CD4-positive, alpha-beta T cell treated with Interleukin-17A for 1 hour (primary cell): ENCODE measurements around the gene THOC5.
"Not testable (repeated sequence)": the region's sequence is repeated elsewhere in the genome, so short reads cannot be mapped to it uniquely, and the experiment has no call there.

Experiments
- DNase-seq: peaks from one replicate; pipeline ENCODE4 v3.0.0-alpha.2; 2020

The THOC5 gene

GRCh38 chr22:29553351-29554224, at the start of gene THOC5:
Gene THOC5 (minus strand): TSS chr22:29553757. CDS start chr22:29549147, 4,610 bp downstream.
- DNase-seq = peak; percentile 90

- no peak for DNase-seq
Measured at GRCh38 chr22:29598684-29599020, 45.1 kb upstream of the THOC5 start.

GRCh38 chr22:29597871-29598683, 44.5 kb upstream of the THOC5 start:
- DNase-seq = not testable (repeated sequence)

GRCh38 chr22:29596408-29596807, 42.9 kb upstream of the THOC5 start:
- no peak for DNase-seq

GRCh38 chr22:29594447-29594846, 40.9 kb upstream of the THOC5 start:
- DNase-seq = not testable (repeated sequence)

- no peak for DNase-seq
Measured at GRCh38 chr22:29593923-29594322, 40.4 kb upstream of the THOC5 start.

- DNase-seq = no peak
Measured at GRCh38 chr22:29587938-29588699, 34.6 kb upstream of the THOC5 start.

- not testable (repeated sequence) for DNase-seq
Measured at GRCh38 chr22:29586193-29586705, 32.7 kb upstream of the THOC5 start.

- no peak for DNase-seq
Measured at GRCh38 chr22:29584975-29585374, 31.4 kb upstream of the THOC5 start.

- DNase-seq = no peak
Measured at GRCh38 chr22:29581799-29582198, 28.2 kb upstream of the THOC5 start.

GRCh38 chr22:29580200-29580810, 26.7 kb upstream of the THOC5 start:
- DNase-seq = no peak

- DNase-seq = no peak
Measured at GRCh38 chr22:29578462-29579200, 25.1 kb upstream of the THOC5 start.

GRCh38 chr22:29574762-29575450, 21.3 kb upstream of the THOC5 start:
- no peak for DNase-seq

GRCh38 chr22:29570912-29571549, 17.5 kb upstream of the THOC5 start:
- no peak for DNase-seq

GRCh38 chr22:29570456-29570855, 16.9 kb upstream of the THOC5 start:
- no peak for DNase-seq

- DNase-seq = no peak
Measured at GRCh38 chr22:29569011-29569678, 15.6 kb upstream of the THOC5 start.

GRCh38 chr22:29567338-29567737, 13.8 kb upstream of the THOC5 start:
- no peak for DNase-seq

- DNase-seq = not testable (repeated sequence)
Measured at GRCh38 chr22:29566513-29566912, 13.0 kb upstream of the THOC5 start.

GRCh38 chr22:29563652-29564460, 10.3 kb upstream of the THOC5 start:
- DNase-seq = no peak
